ENCODE data around the gene CD47. TPM values are rescaled to one million over a fixed set of nuclear protein-coding genes. Genes with fewer than 3 reads are reported as not detected.
A peak's percentile ranks its signal among the peaks of the same experiment; 100 is the strongest.

The CD47 gene
- total RNA-seq, 1 experiment from 2014 or later = 76.9 TPM

DNA sequence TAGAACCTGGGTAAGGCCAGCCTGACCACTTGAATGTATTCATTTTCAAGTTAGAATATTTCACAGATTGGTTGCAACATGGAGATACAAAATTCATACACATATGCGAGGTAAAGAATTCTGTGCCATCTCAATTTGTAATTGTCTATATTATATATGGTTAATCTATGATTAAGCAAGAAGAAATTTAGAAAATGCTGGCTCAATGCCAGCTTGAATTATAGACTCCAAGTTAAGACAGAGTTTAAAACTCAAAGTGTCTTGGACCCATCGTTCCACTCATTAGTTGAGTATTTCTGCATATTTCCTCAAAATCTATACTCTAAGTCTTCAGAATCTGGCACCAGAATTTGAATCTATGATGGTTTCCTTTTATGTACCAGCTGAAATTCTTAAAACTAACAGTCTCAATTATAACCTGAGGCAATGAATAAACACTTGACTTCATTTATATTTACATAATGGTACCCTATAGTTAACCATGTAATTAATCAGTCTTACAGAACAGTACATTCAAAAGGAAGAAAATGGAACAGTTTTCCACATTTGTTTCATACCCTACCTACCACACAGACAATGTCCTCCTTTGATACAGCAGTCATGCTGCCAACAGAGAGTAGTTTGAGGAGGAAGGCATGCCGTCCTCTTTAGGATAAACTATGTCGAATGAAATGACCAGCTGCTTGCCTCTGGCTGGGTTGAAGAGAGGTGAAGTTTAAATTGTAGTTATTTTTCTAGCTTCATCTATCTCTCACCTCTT lies 95.7 kb downstream of the CD47 start:
- peak overlapping the region; percentile 92; the same call in 1 of the 2 replicates for H3K27ac ChIP-seq
- H3K27me3 ChIP-seq (ENCODE audit: insufficient read depth, low read depth) = no peaks in the 10 kb centered on the region
- no TSS peak for BruUV-seq (replicated peaks)
- H4K20me1 ChIP-seq (ENCODE audit: insufficient read depth) = no peaks in the 10 kb centered on the region
- no peaks in the 10 kb centered on the region for H3K9me2 ChIP-seq (ENCODE audit: insufficient read depth)
- H2AFZ ChIP-seq = no peak overlapping the region
- H3K4me2 ChIP-seq = peak overlapping the region; percentile 77
- no peaks in the 10 kb centered on the region for H3K79me2 ChIP-seq (ENCODE audit: low read depth)
- no peaks in the 10 kb centered on the region for H3K36me3 ChIP-seq (ENCODE audit: low read depth)
- CTCF ChIA-PET = no interaction called here
- peaks cover 70% of the 10 kb centered on the region for H3K4me1 ChIP-seq (replicated peaks; ENCODE audit: insufficient read depth)
- TF ChIP-seq EZH2 (IDR thresholded peaks at IDR 0.05; ENCODE audit: low read depth) = no peak
- TF ChIP-seq, protein P1, sequence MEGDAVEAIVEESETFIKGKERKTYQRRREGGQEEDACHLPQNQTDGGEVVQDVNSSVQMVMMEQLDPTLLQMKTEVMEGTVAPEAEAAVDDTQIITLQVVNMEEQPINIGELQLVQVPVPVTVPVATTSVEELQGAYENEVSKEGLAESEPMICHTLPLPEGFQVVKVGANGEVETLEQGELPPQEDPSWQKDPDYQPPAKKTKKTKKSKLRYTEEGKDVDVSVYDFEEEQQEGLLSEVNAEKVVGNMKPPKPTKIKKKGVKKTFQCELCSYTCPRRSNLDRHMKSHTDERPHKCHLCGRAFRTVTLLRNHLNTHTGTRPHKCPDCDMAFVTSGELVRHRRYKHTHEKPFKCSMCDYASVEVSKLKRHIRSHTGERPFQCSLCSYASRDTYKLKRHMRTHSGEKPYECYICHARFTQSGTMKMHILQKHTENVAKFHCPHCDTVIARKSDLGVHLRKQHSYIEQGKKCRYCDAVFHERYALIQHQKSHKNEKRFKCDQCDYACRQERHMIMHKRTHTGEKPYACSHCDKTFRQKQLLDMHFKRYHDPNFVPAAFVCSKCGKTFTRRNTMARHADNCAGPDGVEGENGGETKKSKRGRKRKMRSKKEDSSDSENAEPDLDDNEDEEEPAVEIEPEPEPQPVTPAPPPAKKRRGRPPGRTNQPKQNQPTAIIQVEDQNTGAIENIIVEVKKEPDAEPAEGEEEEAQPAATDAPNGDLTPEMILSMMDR (conservative IDR thresholded peaks at IDR 0.05) = no peak
- peaks cover 41% of the 10 kb centered on the region for H3F3A ChIP-seq (ENCODE audit: insufficient read depth, low read depth)
- peaks cover 4% of the 10 kb centered on the region; the same call in 1 of the 2 replicates for H3K9me3 ChIP-seq (ENCODE audit: insufficient read depth, low read depth)
- POLR2A ChIA-PET (ENCODE audit: unreplicated experiment) = no interaction called here
- no peak for DNase-seq
- intact Hi-C loops (cut with micrococcal nuclease; ENCODE audit: unreplicated experiment) = loop anchor here (5.0 kb wide), 2 partner anchors 57 to 227 kb away; partner anchors contain the start of gene IFT57
- H3K4me3 ChIP-seq = no peak overlapping the region

DNA sequence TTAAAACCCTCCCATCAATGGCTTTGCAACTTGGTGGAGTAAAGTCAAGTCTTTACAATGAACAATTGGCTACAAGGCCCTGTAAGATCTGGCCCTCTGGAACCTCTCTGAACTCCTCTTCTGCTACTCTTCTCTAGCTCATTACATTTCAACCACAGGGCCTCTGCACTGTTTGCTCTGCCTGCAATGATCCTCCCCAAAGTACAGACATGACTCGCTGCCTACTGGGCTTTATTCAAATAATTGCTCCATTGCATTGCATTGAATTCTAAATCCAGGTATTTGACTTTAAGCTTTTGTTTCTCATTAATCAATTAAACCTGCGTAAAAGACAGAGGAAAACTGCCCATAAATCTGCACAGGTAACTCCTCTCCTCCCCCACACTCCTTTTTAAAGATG lies 96.7 kb downstream of the CD47 start:
- CTCF ChIA-PET = interaction anchor here (0.6 kb wide), 1 partner anchor 336 kb away, joined by 4 read pairs; no protein-coding TSS in a partner anchor

DNA sequence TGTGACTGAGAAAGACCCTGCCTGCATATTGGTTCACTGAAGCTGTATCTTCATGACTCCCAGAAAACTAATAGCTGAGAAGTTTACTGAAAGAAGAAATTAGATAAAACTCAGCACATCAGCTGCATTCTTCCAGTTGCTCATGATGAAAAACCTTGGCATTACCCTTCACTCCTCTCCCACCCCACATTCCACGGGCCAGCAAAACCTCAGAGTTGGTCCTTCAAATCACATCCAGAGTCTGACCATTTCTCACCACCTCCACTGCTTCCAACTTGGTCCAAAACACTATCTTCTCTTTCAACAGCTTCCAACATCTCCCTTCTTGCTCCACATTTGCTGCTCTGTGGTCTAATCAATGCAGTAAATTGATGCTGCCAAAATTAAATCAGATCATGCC lies 97.1 kb downstream of the CD47 start:
- H3K27ac ChIP-seq = peak overlapping the region; percentile 92
- peak overlapping the region; percentile 77 for H3K4me2 ChIP-seq
- no peaks in the 10 kb centered on the region for H3K79me2 ChIP-seq (ENCODE audit: low read depth)
- no peak for DNase-seq
- H2AFZ ChIP-seq = no peak overlapping the region
- no peaks in the 10 kb centered on the region for H3K36me3 ChIP-seq (ENCODE audit: low read depth)
- no peaks in the 10 kb centered on the region for H4K20me1 ChIP-seq (ENCODE audit: insufficient read depth)
- H3K4me1 ChIP-seq (replicated peaks; ENCODE audit: insufficient read depth) = peaks cover 70% of the 10 kb centered on the region
- TF ChIP-seq, protein P1 (conservative IDR thresholded peaks at IDR 0.05) = no peak
- TF ChIP-seq EZH2 (IDR thresholded peaks at IDR 0.05; ENCODE audit: low read depth) = no peak
- ChIA-PET CTCF (interaction anchor here (0.6 kb wide), 1 partner anchor 336 kb away, joined by 4 read pairs; no protein-coding TSS in a partner anchor), POLR2A (ENCODE audit: unreplicated experiment) (interaction anchor here (0.7 kb wide), 2 partner anchors 30 to 607 kb away, joined by 4 read pairs; no protein-coding TSS in a partner anchor)
- peaks cover 1% of the 10 kb centered on the region; the same call in 1 of the 2 replicates for H3K9me3 ChIP-seq (ENCODE audit: insufficient read depth, low read depth)
- no TSS peak for BruUV-seq (replicated peaks)
- peak overlapping the region; percentile 39; the same call in 1 of the 2 replicates for H3K4me3 ChIP-seq
- H3K27me3 ChIP-seq (ENCODE audit: insufficient read depth, low read depth) = no peaks in the 10 kb centered on the region
- intact Hi-C loops (cut with micrococcal nuclease; ENCODE audit: unreplicated experiment) = no loop called here
- H3F3A ChIP-seq (ENCODE audit: insufficient read depth, low read depth) = peaks cover 38% of the 10 kb centered on the region
- H3K9me2 ChIP-seq (ENCODE audit: insufficient read depth) = no peaks in the 10 kb centered on the region

More for the DNA sequence above, 96.7 kb downstream of the CD47 start:
- Histone ChIP-seq H3K9me3 (ENCODE audit: insufficient read depth, low read depth) (peaks cover 3% of the 10 kb centered on the region; the same call in 1 of the 2 replicates), H2AFZ (no peak overlapping the region), H3K9me2 (ENCODE audit: insufficient read depth) (no peaks in the 10 kb centered on the region), H3K36me3 (ENCODE audit: low read depth) (no peaks in the 10 kb centered on the region), H4K20me1 (ENCODE audit: insufficient read depth) (no peaks in the 10 kb centered on the region), H3K4me2 (peak overlapping the region; percentile 77), H3K79me2 (ENCODE audit: low read depth) (no peaks in the 10 kb centered on the region), H3K27me3 (ENCODE audit: insufficient read depth, low read depth) (no peaks in the 10 kb centered on the region), H3K4me3 (no peak overlapping the region; the same call in 1 of the 2 replicates), H3K27ac (peak overlapping the region; percentile 92), H3K4me1 (replicated peaks; ENCODE audit: insufficient read depth) (peaks cover 70% of the 10 kb centered on the region), H3F3A (ENCODE audit: insufficient read depth, low read depth) (peaks cover 38% of the 10 kb centered on the region)
- no TSS peak for BruUV-seq (replicated peaks)
- TF ChIP-seq EZH2 (IDR thresholded peaks at IDR 0.05; ENCODE audit: low read depth) = no peak
- TF ChIP-seq, protein P1 (conservative IDR thresholded peaks at IDR 0.05) = no peak
- POLR2A ChIA-PET (ENCODE audit: unreplicated experiment) = interaction anchor here (0.7 kb wide), 1 partner anchor 31 kb away, joined by 4 read pairs; no protein-coding TSS in a partner anchor
- intact Hi-C loops (cut with micrococcal nuclease; ENCODE audit: unreplicated experiment) = no loop called here
- no peak for DNase-seq

Other genes starting within 250 kb of the CD47 start
- 55.2 and 65.7 TPM in 2 replicates for gene IFT57, start 131.4 kb upstream of the CD47 start, total RNA-seq (2021)
- not detected in 2 replicates for gene HHLA2, start 205.5 kb upstream of the CD47 start, total RNA-seq (2021)